H9 (cell line): ENCODE data around the gene CDH13. TPM values are rescaled to one million over a fixed set of nuclear protein-coding genes. Genes with fewer than 3 reads are reported as not detected.

Source experiments
- DNase-seq: peaks from one replicate; pipeline ENCODE4 v3.0.0-alpha.2; 2017
- H2AFZ ChIP-seq: one replicate; pipeline ENCODE4 v1.6.1; 2013; ENCODE audit warnings: mild to moderate bottlenecking, low read length, control low read depth, moderate library complexity
- H2AK5ac ChIP-seq: 2 replicates; pipeline ENCODE4 v1.6.1; 2013; ENCODE audit warnings: low read length, control low read depth, mixed read lengths; ENCODE audit not compliant: insufficient read length
- H2BK120ac ChIP-seq: one replicate; pipeline ENCODE4 v1.6.1; 2013; ENCODE audit warnings: low read depth, mild to moderate bottlenecking, low read length, control low read depth, inconsistent platforms; ENCODE audit not compliant: poor library complexity, severe bottlenecking
- H2BK12ac ChIP-seq: 2 replicates; pipeline ENCODE4 v1.6.1; 2013; ENCODE audit warnings: low read length, control low read depth, mixed read lengths, low read depth; ENCODE audit not compliant: insufficient read length
- H2BK15ac ChIP-seq: 2 replicates; pipeline ENCODE4 v1.6.1; 2013; ENCODE audit warnings: low read depth, low read length, control low read depth
- H2BK20ac ChIP-seq: one replicate; pipeline ENCODE4 v1.6.1; 2013; ENCODE audit warnings: low read depth, mild to moderate bottlenecking, low read length, control low read depth, inconsistent platforms; ENCODE audit not compliant: poor library complexity, severe bottlenecking
- H2BK5ac ChIP-seq: 2 replicates; pipeline ENCODE4 v1.6.1; 2013; ENCODE audit warnings: low read length, control low read depth, mixed read lengths; ENCODE audit not compliant: insufficient read length
- H3K14ac ChIP-seq: 2 replicates; pipeline ENCODE4 v1.6.1; 2013; ENCODE audit warnings: low read length, control low read depth; ENCODE audit not compliant: insufficient read depth
- H3K18ac ChIP-seq: 2 replicates; pipeline ENCODE4 v1.6.1; 2013; ENCODE audit warnings: low read depth, mild to moderate bottlenecking, mixed read lengths, low read length, control low read depth; ENCODE audit not compliant: insufficient read length
- H3K23ac ChIP-seq: 2 replicates; pipeline ENCODE4 v1.6.1; 2013; ENCODE audit warnings: low read length, control low read depth, mixed read lengths, low read depth; ENCODE audit not compliant: insufficient read length
- H3K23me2 ChIP-seq: 2 replicates; pipeline ENCODE4 v1.6.1; 2013; ENCODE audit warnings: low read depth, mild to moderate bottlenecking, mixed read lengths, low read length, control low read depth; ENCODE audit not compliant: insufficient read length, poor library complexity, severe bottlenecking
- H3K27ac ChIP-seq: 2 replicates; pipeline ENCODE4 v1.5.1; 2013; ENCODE audit warnings: low read length, control low read depth, mixed read lengths, low read depth; ENCODE audit not compliant: insufficient read length
- H3K27me3 ChIP-seq: 2 replicates; pipeline ENCODE4 v1.6.1; 2013; ENCODE audit warnings: low read length, control low read depth, inconsistent platforms; ENCODE audit not compliant: insufficient read depth
- H3K4ac ChIP-seq: 2 replicates; pipeline ENCODE4 v1.6.1; 2013; ENCODE audit warnings: low read depth, mild to moderate bottlenecking, control low read depth, inconsistent platforms, low read length, moderate library complexity
- H3K4me1 ChIP-seq: 2 replicates; pipeline ENCODE4 v1.6.1; 2013; ENCODE audit warnings: low read length, control low read depth, inconsistent platforms; ENCODE audit not compliant: insufficient read depth
- H3K4me2 ChIP-seq: 2 replicates; pipeline ENCODE4 v1.6.1; 2013; ENCODE audit warnings: low read length, control low read depth, mixed read lengths; ENCODE audit not compliant: insufficient read length, insufficient read depth
- H3K56ac ChIP-seq: 2 replicates; pipeline ENCODE4 v1.6.1; 2013; ENCODE audit warnings: low read depth, mild to moderate bottlenecking, mixed read lengths, low read length, control low read depth; ENCODE audit not compliant: insufficient read length
- H3K79me1 ChIP-seq: 2 replicates; pipeline ENCODE4 v1.6.1; 2013; ENCODE audit warnings: low read depth, mild to moderate bottlenecking, moderate library complexity, low read length, control low read depth, inconsistent platforms; ENCODE audit not compliant: insufficient read depth, poor library complexity, severe bottlenecking
- H3K79me2 ChIP-seq: 2 replicates; pipeline ENCODE4 v1.6.1; 2013; ENCODE audit warnings: low read length, control low read depth, inconsistent platforms; ENCODE audit not compliant: insufficient read depth
- H3K9ac ChIP-seq: 2 replicates; pipeline ENCODE4 v1.6.1; 2013; ENCODE audit warnings: low read length, control low read depth, mixed read lengths; ENCODE audit not compliant: insufficient read length; ENCODE audit errors: extremely low read depth
- H3K9me3 ChIP-seq: one replicate; pipeline ENCODE4 v1.6.1; 2013; ENCODE audit warnings: low read depth, low read length, inconsistent platforms; ENCODE audit not compliant: control insufficient read depth
- H3T11ph ChIP-seq: one replicate; pipeline ENCODE4 v1.6.1; 2013; ENCODE audit warnings: mild to moderate bottlenecking, low read length, control low read depth, inconsistent platforms
- H4K20me1 ChIP-seq: one replicate; pipeline ENCODE4 v1.6.1; 2013; ENCODE audit not compliant: control insufficient read depth, insufficient read length, insufficient read depth
- H4K5ac ChIP-seq: 2 replicates; pipeline ENCODE4 v1.6.1; 2013; ENCODE audit warnings: low read depth, mild to moderate bottlenecking, mixed read lengths, low read length, control low read depth; ENCODE audit not compliant: insufficient read length
- H4K8ac ChIP-seq: replicated peaks from 2 replicates; pipeline ENCODE4 v1.6.1; 2013; ENCODE audit warnings: low read length, control low read depth, mixed read lengths, low read depth; ENCODE audit not compliant: insufficient read length
- H4K91ac ChIP-seq: 2 replicates; pipeline ENCODE4 v1.6.1; 2013; ENCODE audit warnings: low read depth, mild to moderate bottlenecking, moderate library complexity, mixed read lengths, low read length, control low read depth; ENCODE audit not compliant: insufficient read length
- H3K27ac Mint-ChIP-seq, 3 experiments: 2 replicates in 2 of 3; 3 replicates in 1 of 3; pipeline ENCODE4 v1.8.0; 2020 to 2021; ENCODE audit warnings: mixed read lengths in 3 of 3, mild to moderate bottlenecking in 1 of 3, moderate library complexity in 1 of 3
- H3K27me3 Mint-ChIP-seq: 2 replicates; pipeline ENCODE4 v1.8.0; 2021; ENCODE audit warnings: low read depth, mild to moderate bottlenecking, moderate library complexity, mixed read lengths
- H3K36me3 Mint-ChIP-seq, 3 experiments: 2 replicates in 2 of 3; 3 replicates in 1 of 3; pipeline ENCODE4 v1.8.0; 2020 to 2021; ENCODE audit warnings: low read depth in 3 of 3, mixed read lengths in 3 of 3; ENCODE audit not compliant: insufficient read depth in 1 of 3
- H3K4me1 Mint-ChIP-seq, 2 experiments: 2 replicates each; pipeline ENCODE4 v1.8.0; 2020; ENCODE audit warnings: mixed read lengths in 2 of 2
- H3K4me3 Mint-ChIP-seq, 2 experiments: 2 replicates in 1 of 2; 3 replicates in 1 of 2; pipeline ENCODE4 v1.8.0; 2020 to 2021; ENCODE audit warnings: mild to moderate bottlenecking in 2 of 2, mixed read lengths in 2 of 2, moderate library complexity in 1 of 2
- H3K9me3 Mint-ChIP-seq, 2 experiments: 2 replicates in 1 of 2; 3 replicates in 1 of 2; pipeline ENCODE4 v1.8.0; 2020; ENCODE audit warnings: mild to moderate bottlenecking in 2 of 2, mixed read lengths in 2 of 2, moderate library complexity in 1 of 2
- CTCF ChIP-seq: fragments of 200-600 bp; sonication (generic); conservative IDR thresholded peaks from 3 replicates; pipeline ENCODE4 v1.8.0; 2021; ENCODE audit warnings: antibody characterized with exemption, mild to moderate bottlenecking
- WGBS: extraction: QIAGEN DNeasy Blood & Tissue Kit; methylation state at CpG from one replicate; pipeline ENCODE4 v1.1.7; 2013; ENCODE audit warnings: missing lambda C conversion rate, low lambda C conversion rate, mixed read lengths; ENCODE audit not compliant: insufficient read length; ENCODE audit errors: extremely low coverage; 5-methylcytosine and 5-hydroxymethylcytosine counted together
- total RNA-seq: library from RNA; stranded (reverse); gene quantifications from 2 replicates; pipeline ENCODE4 v1.2.1, GENCODE V29; 2021

CDH13 gene
- total RNA-seq, 1 experiment from 2014 or later = 1.5 TPM

- H3K9ac ChIP-seq = no peak overlapping the region
- no peak overlapping the region for H2AFZ ChIP-seq
- no peaks in the 10 kb centered on the region for H4K20me1 ChIP-seq
- no peak overlapping the region for H4K91ac ChIP-seq
- H3T11ph ChIP-seq = no peak overlapping the region
- no peak overlapping the region for H3K14ac ChIP-seq
- no peaks in the 10 kb centered on the region; the same call in 1 of the 2 replicates for H3K27me3 ChIP-seq
- H2BK5ac ChIP-seq = no peak overlapping the region
- no peak overlapping the region for H3K4me3 Mint-ChIP-seq
- no peak overlapping the region for H4K8ac ChIP-seq
- H3K27me3 Mint-ChIP-seq = peaks cover 30% of the 10 kb centered on the region
- H3K23ac ChIP-seq = no peak overlapping the region
- H3K9me3 Mint-ChIP-seq = no peaks in the 10 kb centered on the region; a peak in 1 of 5 replicates
- H3K9me3 ChIP-seq = no peaks in the 10 kb centered on the region
- no peak overlapping the region for H3K4me2 ChIP-seq
- H3K4me1 ChIP-seq = no peaks in the 10 kb centered on the region
- no CpG with 5 or more reads among the region's 2 CpGs for WGBS
- no peaks in the 10 kb centered on the region for H3K79me2 ChIP-seq
- no peak overlapping the region for H2BK15ac ChIP-seq
- no peak overlapping the region for H4K5ac ChIP-seq
- H2BK20ac ChIP-seq = no peak overlapping the region
- no peaks in the 10 kb centered on the region for H3K23me2 ChIP-seq
- H3K4me1 Mint-ChIP-seq = no peaks in the 10 kb centered on the region
- no peak overlapping the region for H2AK5ac ChIP-seq
- no peak for TF ChIP-seq CTCF
- H3K4ac ChIP-seq = no peak overlapping the region
- H3K79me1 ChIP-seq = no peaks in the 10 kb centered on the region
- no peak overlapping the region for H3K27ac ChIP-seq
- DNase-seq = no peak
- no peak overlapping the region for H3K56ac ChIP-seq
- no peaks in the 10 kb centered on the region for H3K36me3 Mint-ChIP-seq
- H3K27ac Mint-ChIP-seq = no peak overlapping the region; a peak in 1 of 7 replicates
- no peak overlapping the region for H2BK12ac ChIP-seq
- H3K18ac ChIP-seq = peak overlapping the region; percentile 19
- no peak overlapping the region for H2BK120ac ChIP-seq
These were observed 863.3 kb downstream of the CDH13 start for GRCh38 chr16:83490073-83490472.
